Right ventricle myocardium superior (tissue), 1 donor: ENCODE data around the gene COL20A1. TPM values are rescaled to one million over a fixed set of nuclear protein-coding genes. Genes with fewer than 3 reads are reported as not detected.
"Not testable (repeated sequence)": the region's sequence is repeated elsewhere in the genome, so short reads cannot be mapped to it uniquely, and the experiment has no call there.

Experiments used
- ATAC-seq: fragments of 200-7000 bp; cut with Tn5 transposase; one replicate; pipeline ENCODE4 v1.9.1; 2020; ENCODE audit warnings: mild to moderate bottlenecking; ENCODE audit not compliant: poor library complexity
- DNase-seq: peaks from one replicate; pipeline ENCODE4 v3.0.0-alpha.2; 2020
- intact Hi-C: fragments of 100-400 bp; cut with DNase I; formaldehyde crosslinking; loops from one replicate; pipeline ENCODE4 v1.11.2; 2022
- microRNA-seq: library from miRNA; unstranded; fragments of <30 nt; microRNA quantifications from one replicate; pipeline ENCODE4 v1.2.0, GENCODE V29; 2020
- total RNA-seq: library from RNA; stranded (reverse); fragmentation: NEBNext Ultra II Directional; extraction: Animal tissue kit (Norgen Biotek cat#: 25700); gene quantifications from one replicate; pipeline ENCODE4 v1.2.1, GENCODE V29; 2021
- donor health status: DM: no; HTN: yes; CAD: no; lungs with severe emphysema.

The COL20A1 gene
- total RNA-seq, 1 donor from 2014 or later, result not detected

GRCh38 chr20:63374504-63374903 lies 81.5 kb downstream of the COL20A1 start:
- ATAC-seq (no peak), DNase-seq (no peak)
- intact Hi-C loops, result no loop called here

GRCh38 chr20:63375438-63375837 lies 82.5 kb downstream of the COL20A1 start:
- no peak for DNase-seq
- intact Hi-C loops, result no loop called here
- ATAC-seq, result no peak

- intact Hi-C loops, result no loop called here
- no peak for DNase-seq
Observed at GRCh38 chr20:63376283-63377250, 83.6 kb downstream of the COL20A1 start.

GRCh38 chr20:63377256-63377941 lies 84.4 kb downstream of the COL20A1 start:
- DNase-seq, result no peak

More at GRCh38 chr20:63376283-63377250, 83.6 kb downstream of the COL20A1 start:
- ATAC-seq, result no peak

GRCh38 chr20:63377951-63378381 lies 85.0 kb downstream of the COL20A1 start:
- no peak for DNase-seq
- ATAC-seq, result no peak
- intact Hi-C loops, result no loop called here

More at GRCh38 chr20:63377256-63377941, 84.4 kb downstream of the COL20A1 start:
- intact Hi-C loops, result no loop called here
- ATAC-seq, result no peak

- ATAC-seq (no peak), DNase-seq (no peak)
- intact Hi-C loops, result no loop called here
Observed at GRCh38 chr20:63378626-63379025, 85.6 kb downstream of the COL20A1 start.

- intact Hi-C loops, result no loop called here
- ATAC-seq, result no peak
- no peak for DNase-seq
Observed at GRCh38 chr20:63379296-63379695, 86.3 kb downstream of the COL20A1 start.

- intact Hi-C loops, DNase-seq, ATAC-seq: not testable (repeated sequence)
Observed at GRCh38 chr20:63379872-63380271, 86.9 kb downstream of the COL20A1 start.

- ATAC-seq (no peak), DNase-seq (no peak)
- intact Hi-C loops, result no loop called here
Observed at GRCh38 chr20:63380346-63380870, 87.4 kb downstream of the COL20A1 start.

GRCh38 chr20:63381781-63382431 lies 88.9 kb downstream of the COL20A1 start:
- ATAC-seq, result peak; percentile 69
- intact Hi-C loops, result loop anchor here (1.0 kb wide), 1 partner anchor 73 kb away; no protein-coding TSS in a partner anchor
- no peak for DNase-seq

- intact Hi-C loops, result no loop called here
- ATAC-seq (peak; percentile 21), DNase-seq (no peak)
Observed at GRCh38 chr20:63382551-63383300, 89.7 kb downstream of the COL20A1 start.

- intact Hi-C loops, result no loop called here
- no peak for DNase-seq
Observed at GRCh38 chr20:63383556-63383955, 90.6 kb downstream of the COL20A1 start.

GRCh38 chr20:63384336-63384735 lies 91.3 kb downstream of the COL20A1 start:
- intact Hi-C loops, result no loop called here
- ATAC-seq, result no peak
- DNase-seq, result no peak

More at GRCh38 chr20:63383556-63383955, 90.6 kb downstream of the COL20A1 start:
- ATAC-seq, result no peak

Small RNA genes within 50 kb of the gene (microRNA-seq; reads per million reads assigned to microRNA genes)
- not detected for gene MIR4326

Other genes with a start within 250 kb of the COL20A1 start
- 21.1 TPM for gene YTHDF1, start 77.1 kb upstream of the COL20A1 start, total RNA-seq
- gene BIRC7, start 57.3 kb upstream of the COL20A1 start, total RNA-seq, result 0.22 TPM
- not detected for gene NKAIN4, start 38.7 kb upstream of the COL20A1 start, total RNA-seq
- gene ARFGAP1, start 20.4 kb upstream of the COL20A1 start, total RNA-seq, result 25.3 TPM
- 1.5 TPM for gene CHRNA4, start 68.2 kb downstream of the COL20A1 start, total RNA-seq
- gene KCNQ2, start 179.5 kb downstream of the COL20A1 start, total RNA-seq, result 0.89 TPM
- 1,229 TPM for gene EEF1A2, start 205.9 kb downstream of the COL20A1 start, total RNA-seq
- 246 TPM for gene PPDPF, start 227.6 kb downstream of the COL20A1 start, total RNA-seq
- 0.13 TPM for gene PTK6, start 244.2 kb downstream of the COL20A1 start, total RNA-seq